Lower lobe of right lung (tissue), 2 donors: ENCODE measurements around the gene FAF1. TPM values are rescaled to one million over a fixed set of nuclear protein-coding genes. Genes with fewer than 3 reads are reported as not detected.
A peak's percentile ranks its signal among the peaks of the same experiment; 100 is the strongest.

Source experiments
- ATAC-seq, 2 donors: fragments of 200-7000 bp; cut with Tn5 transposase; one replicate each; pipeline ENCODE4 v1.9.1; 2020 to 2022; ENCODE audit warnings: mild to moderate bottlenecking in 2 of 2, moderate library complexity in 2 of 2
- DNase-seq: peaks from one replicate; pipeline ENCODE4 v3.0.0-alpha.2; 2020
- H3K27ac ChIP-seq: fragments of 200-600 bp; one replicate; pipeline ENCODE4 v1.8.0; 2022
- H3K27me3 ChIP-seq: fragments of 200-600 bp; one replicate; pipeline ENCODE4 v1.8.0; 2022; ENCODE audit warnings: low read depth
- H3K36me3 ChIP-seq: fragments of 200-600 bp; one replicate; pipeline ENCODE4 v1.8.0; 2022; ENCODE audit warnings: mild to moderate bottlenecking
- H3K4me1 ChIP-seq: fragments of 200-600 bp; one replicate; pipeline ENCODE4 v1.8.0; 2022
- H3K4me3 ChIP-seq: fragments of 200-600 bp; one replicate; pipeline ENCODE4 v1.8.0; 2022; ENCODE audit warnings: mild to moderate bottlenecking
- H3K9me3 ChIP-seq: fragments of 200-600 bp; one replicate; pipeline ENCODE4 v1.8.0; 2022
- intact Hi-C: fragments of 100-400 bp; cut with DNase I; formaldehyde crosslinking; loops from one replicate; pipeline ENCODE4 v1.11.0; 2022
- total RNA-seq: library from RNA; stranded (reverse); fragmentation: NEBNext Ultra II Directional; extraction: Animal tissue kit (Norgen Biotek cat#: 25700); gene quantifications from one replicate; pipeline ENCODE4 v1.2.1, GENCODE V29; 2021
- TF ChIP-seq, protein P1 (sequence below): fragments of 200-600 bp; IDR thresholded peaks from one replicate; pipeline ENCODE4 v1.8.0; 2022; ENCODE audit warnings: antibody characterized with exemption, mild to moderate bottlenecking
- donor health status: DM: no; HTN: yes; CAD: no; lungs with severe emphysema.

FAF1 gene
- total RNA-seq, 1 donor from 2014 or later = 45.0 TPM

- no peak for ATAC-seq
- TF ChIP-seq, protein P1, sequence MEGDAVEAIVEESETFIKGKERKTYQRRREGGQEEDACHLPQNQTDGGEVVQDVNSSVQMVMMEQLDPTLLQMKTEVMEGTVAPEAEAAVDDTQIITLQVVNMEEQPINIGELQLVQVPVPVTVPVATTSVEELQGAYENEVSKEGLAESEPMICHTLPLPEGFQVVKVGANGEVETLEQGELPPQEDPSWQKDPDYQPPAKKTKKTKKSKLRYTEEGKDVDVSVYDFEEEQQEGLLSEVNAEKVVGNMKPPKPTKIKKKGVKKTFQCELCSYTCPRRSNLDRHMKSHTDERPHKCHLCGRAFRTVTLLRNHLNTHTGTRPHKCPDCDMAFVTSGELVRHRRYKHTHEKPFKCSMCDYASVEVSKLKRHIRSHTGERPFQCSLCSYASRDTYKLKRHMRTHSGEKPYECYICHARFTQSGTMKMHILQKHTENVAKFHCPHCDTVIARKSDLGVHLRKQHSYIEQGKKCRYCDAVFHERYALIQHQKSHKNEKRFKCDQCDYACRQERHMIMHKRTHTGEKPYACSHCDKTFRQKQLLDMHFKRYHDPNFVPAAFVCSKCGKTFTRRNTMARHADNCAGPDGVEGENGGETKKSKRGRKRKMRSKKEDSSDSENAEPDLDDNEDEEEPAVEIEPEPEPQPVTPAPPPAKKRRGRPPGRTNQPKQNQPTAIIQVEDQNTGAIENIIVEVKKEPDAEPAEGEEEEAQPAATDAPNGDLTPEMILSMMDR = no peak
- H3K36me3 ChIP-seq = no peaks in the 10 kb centered on the region
- DNase-seq = no peak
- no peaks in the 10 kb centered on the region for H3K9me3 ChIP-seq
- intact Hi-C loops = no loop called here
- no peak overlapping the region for H3K4me3 ChIP-seq
- no peaks in the 10 kb centered on the region for H3K4me1 ChIP-seq
- no peak overlapping the region for H3K27ac ChIP-seq
- no peaks in the 10 kb centered on the region for H3K27me3 ChIP-seq
Measured at GRCh38 chr1:50634251-50634650, 325.8 kb downstream of the FAF1 start.

DNA sequence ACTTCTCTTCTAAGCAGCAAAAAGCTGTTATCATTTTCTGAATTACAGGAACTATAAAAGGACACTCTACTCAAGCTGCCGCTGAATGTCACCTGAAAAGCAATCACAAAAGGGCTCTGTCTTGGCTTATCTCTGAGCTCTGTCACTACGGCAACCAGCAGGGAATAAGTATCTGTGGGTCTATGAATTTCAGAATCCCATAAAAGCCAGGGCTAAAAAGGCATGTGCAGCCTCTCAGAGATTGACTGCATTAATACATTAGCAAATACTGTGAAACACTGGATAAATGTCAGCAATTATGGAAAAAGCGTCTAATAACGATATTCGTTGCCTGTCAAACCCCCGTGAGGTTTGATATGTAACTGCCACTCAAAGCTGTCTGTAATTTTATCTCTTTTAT is 326.6 kb downstream of the FAF1 start:
- Histone ChIP-seq H3K4me3 (no peak overlapping the region), H3K4me1 (no peaks in the 10 kb centered on the region), H3K27ac (no peak overlapping the region), H3K27me3 (no peaks in the 10 kb centered on the region), H3K9me3 (no peaks in the 10 kb centered on the region), H3K36me3 (no peaks in the 10 kb centered on the region)
- intact Hi-C loops = no loop called here
- TF ChIP-seq, protein P1 = no peak
- DNase-seq = no peak
- ATAC-seq = peak in 1 of 2 donors; percentile 24

DNA sequence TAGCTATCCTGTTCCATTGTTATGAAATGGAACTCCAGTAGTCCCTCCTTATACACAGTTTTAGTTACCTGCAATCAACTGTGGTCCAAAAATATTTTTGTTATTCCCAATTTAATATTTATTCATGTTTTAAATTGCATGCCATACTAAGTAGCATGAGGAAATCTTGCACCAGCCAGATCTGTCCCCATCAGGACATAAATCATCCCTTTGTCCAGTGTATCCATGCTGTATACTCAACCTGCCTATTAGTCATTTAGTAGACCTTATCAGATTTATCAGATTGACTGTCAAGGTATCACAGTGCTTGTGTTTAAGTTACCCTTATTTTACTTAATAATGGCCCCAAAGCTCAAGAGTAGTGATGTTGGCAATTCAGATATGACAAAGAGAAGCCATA is 328.9 kb downstream of the FAF1 start:
- Histone ChIP-seq H3K4me3 (no peak overlapping the region), H3K36me3 (no peaks in the 10 kb centered on the region), H3K4me1 (no peaks in the 10 kb centered on the region), H3K9me3 (no peaks in the 10 kb centered on the region), H3K27ac (no peak overlapping the region), H3K27me3 (no peaks in the 10 kb centered on the region)
- ATAC-seq (no peak), DNase-seq (no peak)
- intact Hi-C loops = no loop called here
- TF ChIP-seq, protein P1 = no peak

DNA sequence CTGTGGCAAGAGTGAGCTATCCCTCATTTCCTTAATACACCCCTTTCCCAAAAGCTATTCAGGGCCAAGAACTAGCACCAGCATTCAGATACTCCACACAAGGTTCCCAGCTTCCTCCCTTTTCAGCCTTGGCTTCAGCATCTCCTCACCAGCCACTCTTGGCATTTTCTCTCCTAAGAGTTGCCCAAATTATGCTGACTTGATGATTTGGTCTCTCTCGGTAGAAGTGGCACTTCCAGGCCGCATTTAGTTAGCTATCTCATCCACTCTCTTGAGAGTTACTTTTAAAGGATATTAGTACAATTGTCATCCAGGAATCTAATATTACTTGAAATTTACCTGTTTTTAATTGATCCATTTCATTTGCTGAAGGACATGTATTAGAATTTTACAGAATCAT is 337.8 kb downstream of the FAF1 start:
- ATAC-seq = no peak
- intact Hi-C loops = no loop called here
- H3K27ac ChIP-seq = no peak overlapping the region

GRCh38 chr1:50620680-50621329 is 339.3 kb downstream of the FAF1 start:
- TF ChIP-seq, protein P1 = peak; percentile 44
- no peak overlapping the region for H3K4me3 ChIP-seq
- intact Hi-C loops = no loop called here
- peak; percentile 98 to 99 for ATAC-seq
- H3K9me3 ChIP-seq = no peaks in the 10 kb centered on the region
- DNase-seq = peak; percentile 89
- peak overlapping the region; percentile 48 for H3K27ac ChIP-seq
- peaks cover 3% of the 10 kb centered on the region for H3K4me1 ChIP-seq
- no peaks in the 10 kb centered on the region for H3K36me3 ChIP-seq
- no peaks in the 10 kb centered on the region for H3K27me3 ChIP-seq

More for the DNA sequence above, 337.8 kb downstream of the FAF1 start:
- no peaks in the 10 kb centered on the region for H3K36me3 ChIP-seq
- TF ChIP-seq, protein P1 = no peak
- H3K27me3 ChIP-seq = no peaks in the 10 kb centered on the region
- DNase-seq = no peak
- peaks cover 3% of the 10 kb centered on the region for H3K4me1 ChIP-seq
- H3K4me3 ChIP-seq = no peak overlapping the region
- H3K9me3 ChIP-seq = no peaks in the 10 kb centered on the region
